ENCODE measurements around the gene CDK5RAP2.
A peak's percentile ranks its signal among the peaks of the same experiment; 100 is the strongest.

CDK5RAP2 gene

DNA sequence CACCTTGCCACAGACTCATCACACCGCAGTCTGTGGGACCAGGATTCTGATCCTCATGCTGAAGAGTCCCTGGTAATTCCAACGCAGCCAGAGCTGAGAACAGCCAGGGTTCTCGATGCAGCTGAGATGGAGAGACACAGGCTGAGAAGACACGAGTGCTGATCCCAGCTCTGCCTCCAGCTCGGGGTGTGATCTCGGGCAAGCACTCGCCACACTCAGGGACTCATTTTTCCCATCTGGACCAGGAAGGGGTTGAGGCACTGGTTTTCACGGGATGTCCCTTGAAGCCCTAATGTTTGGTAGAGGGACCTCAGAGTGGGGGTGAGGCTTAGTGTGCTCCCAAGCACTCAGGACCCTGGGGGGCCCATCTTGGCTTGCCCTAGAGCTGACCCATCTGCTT lies 200.4 kb downstream of the CDK5RAP2 start:
- TF ChIP-seq, protein P1, sequence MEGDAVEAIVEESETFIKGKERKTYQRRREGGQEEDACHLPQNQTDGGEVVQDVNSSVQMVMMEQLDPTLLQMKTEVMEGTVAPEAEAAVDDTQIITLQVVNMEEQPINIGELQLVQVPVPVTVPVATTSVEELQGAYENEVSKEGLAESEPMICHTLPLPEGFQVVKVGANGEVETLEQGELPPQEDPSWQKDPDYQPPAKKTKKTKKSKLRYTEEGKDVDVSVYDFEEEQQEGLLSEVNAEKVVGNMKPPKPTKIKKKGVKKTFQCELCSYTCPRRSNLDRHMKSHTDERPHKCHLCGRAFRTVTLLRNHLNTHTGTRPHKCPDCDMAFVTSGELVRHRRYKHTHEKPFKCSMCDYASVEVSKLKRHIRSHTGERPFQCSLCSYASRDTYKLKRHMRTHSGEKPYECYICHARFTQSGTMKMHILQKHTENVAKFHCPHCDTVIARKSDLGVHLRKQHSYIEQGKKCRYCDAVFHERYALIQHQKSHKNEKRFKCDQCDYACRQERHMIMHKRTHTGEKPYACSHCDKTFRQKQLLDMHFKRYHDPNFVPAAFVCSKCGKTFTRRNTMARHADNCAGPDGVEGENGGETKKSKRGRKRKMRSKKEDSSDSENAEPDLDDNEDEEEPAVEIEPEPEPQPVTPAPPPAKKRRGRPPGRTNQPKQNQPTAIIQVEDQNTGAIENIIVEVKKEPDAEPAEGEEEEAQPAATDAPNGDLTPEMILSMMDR (IDR thresholded peaks at IDR 0.05; ENCODE audit: low read depth, low read length): no peak
- DNase-seq (ENCODE audit: low read depth in 2 of 2): no peak
- H3K4me3 ChIP-seq (replicated peaks in 1 of 2; ENCODE audit: low read depth in 2 of 2, low read length in 2 of 2): no peak overlapping the region

- no peak for DNase-seq (ENCODE audit: low read depth in 2 of 2)
- no peak overlapping the region for H3K4me3 ChIP-seq (replicated peaks in 1 of 2; ENCODE audit: low read depth in 2 of 2, low read length in 2 of 2)
- TF ChIP-seq, protein P1 (IDR thresholded peaks at IDR 0.05; ENCODE audit: low read depth, low read length): no peak
These were observed 201.3 kb downstream of the CDK5RAP2 start for GRCh38 chr9:120378680-120379079.

- H3K4me3 ChIP-seq (replicated peaks in 1 of 2; ENCODE audit: low read depth in 2 of 2, low read length in 2 of 2): no peak overlapping the region
- DNase-seq (ENCODE audit: low read depth in 2 of 2): peak in 1 of 2 donors; percentile 46
- TF ChIP-seq, protein P1 (IDR thresholded peaks at IDR 0.05; ENCODE audit: low read depth, low read length): no peak
These were observed 202.5 kb downstream of the CDK5RAP2 start for GRCh38 chr9:120377268-120378159.

DNA sequence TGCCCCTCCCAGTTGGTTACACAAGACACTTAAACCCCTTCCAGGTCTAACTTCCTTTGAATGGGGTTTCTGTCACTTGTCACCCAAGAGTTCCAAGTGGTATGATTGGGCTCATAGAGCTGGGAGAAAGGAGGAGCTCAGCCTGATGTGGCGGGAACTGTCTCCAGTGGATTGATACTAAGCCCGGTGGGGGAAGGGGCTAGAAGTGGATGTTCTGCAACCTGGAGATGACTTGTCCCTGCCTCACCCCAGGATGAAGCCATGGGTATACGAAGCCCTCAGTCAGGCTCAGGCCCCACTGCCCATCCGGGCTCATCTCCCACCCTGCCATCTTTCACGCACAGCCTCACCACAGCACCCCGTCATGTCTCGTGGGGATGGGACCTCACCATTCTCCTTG lies 203.9 kb downstream of the CDK5RAP2 start:
- TF ChIP-seq, protein P1 (IDR thresholded peaks at IDR 0.05; ENCODE audit: low read depth, low read length): no peak

GRCh38 chr9:120375316-120375715 lies 204.7 kb downstream of the CDK5RAP2 start:
- DNase-seq (ENCODE audit: low read depth in 2 of 2): no peak
- H3K4me3 ChIP-seq (replicated peaks in 1 of 2; ENCODE audit: low read depth in 2 of 2, low read length in 2 of 2): no peak overlapping the region
- TF ChIP-seq, protein P1 (IDR thresholded peaks at IDR 0.05; ENCODE audit: low read depth, low read length): no peak

More for the DNA sequence above, 203.9 kb downstream of the CDK5RAP2 start:
- DNase-seq (ENCODE audit: low read depth in 2 of 2): no peak
- no peak overlapping the region for H3K4me3 ChIP-seq (replicated peaks in 1 of 2; ENCODE audit: low read depth in 2 of 2, low read length in 2 of 2)

- H3K4me3 ChIP-seq (replicated peaks in 1 of 2; ENCODE audit: low read depth in 2 of 2, low read length in 2 of 2): no peak overlapping the region
- DNase-seq (ENCODE audit: low read depth in 2 of 2): no peak
- TF ChIP-seq, protein P1 (IDR thresholded peaks at IDR 0.05; ENCODE audit: low read depth, low read length): no peak
These were observed 205.2 kb downstream of the CDK5RAP2 start for GRCh38 chr9:120374817-120375216.

Data from cardiac fibroblast (primary cell).